IPS-18c (cell line): ENCODE measurements around the gene RBPMS2.
A peak's percentile ranks its signal among the peaks of the same experiment; 100 is the strongest.

Experiments
- H3K4me3 ChIP-seq: 2 replicates; pipeline ENCODE4 v1.7.0; 2013; ENCODE audit warnings: low read depth, mild to moderate bottlenecking, low read length, moderate library complexity; ENCODE audit not compliant: insufficient read depth
- H3K9me3 ChIP-seq: one replicate; pipeline ENCODE4 v1.6.1; 2013; ENCODE audit warnings: mild to moderate bottlenecking, low read length, moderate library complexity; ENCODE audit not compliant: control insufficient read depth, insufficient read depth

The RBPMS2 gene

DNA sequence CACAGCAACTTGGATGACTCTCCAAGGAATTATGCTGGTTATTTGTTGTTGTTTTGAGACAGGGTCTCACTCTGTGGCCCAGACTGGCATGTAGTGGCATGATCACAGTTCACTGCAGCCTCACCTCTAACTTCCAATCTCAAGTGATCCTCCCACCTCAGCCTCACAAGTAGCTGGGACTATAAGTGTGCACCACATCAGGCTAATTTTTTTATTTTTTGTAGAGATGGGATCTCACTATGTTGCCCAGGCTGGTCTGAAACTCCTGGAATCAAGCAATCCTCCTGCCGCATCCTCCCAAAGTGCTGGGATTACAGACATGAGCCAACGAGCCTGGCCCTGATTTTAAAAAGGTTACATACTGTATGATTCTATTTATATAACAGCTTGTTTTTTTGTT, 63.0 kb downstream of the RBPMS2 start:
- H3K9me3 ChIP-seq = no peaks in the 10 kb centered on the region
- H3K4me3 ChIP-seq = no peak overlapping the region

DNA sequence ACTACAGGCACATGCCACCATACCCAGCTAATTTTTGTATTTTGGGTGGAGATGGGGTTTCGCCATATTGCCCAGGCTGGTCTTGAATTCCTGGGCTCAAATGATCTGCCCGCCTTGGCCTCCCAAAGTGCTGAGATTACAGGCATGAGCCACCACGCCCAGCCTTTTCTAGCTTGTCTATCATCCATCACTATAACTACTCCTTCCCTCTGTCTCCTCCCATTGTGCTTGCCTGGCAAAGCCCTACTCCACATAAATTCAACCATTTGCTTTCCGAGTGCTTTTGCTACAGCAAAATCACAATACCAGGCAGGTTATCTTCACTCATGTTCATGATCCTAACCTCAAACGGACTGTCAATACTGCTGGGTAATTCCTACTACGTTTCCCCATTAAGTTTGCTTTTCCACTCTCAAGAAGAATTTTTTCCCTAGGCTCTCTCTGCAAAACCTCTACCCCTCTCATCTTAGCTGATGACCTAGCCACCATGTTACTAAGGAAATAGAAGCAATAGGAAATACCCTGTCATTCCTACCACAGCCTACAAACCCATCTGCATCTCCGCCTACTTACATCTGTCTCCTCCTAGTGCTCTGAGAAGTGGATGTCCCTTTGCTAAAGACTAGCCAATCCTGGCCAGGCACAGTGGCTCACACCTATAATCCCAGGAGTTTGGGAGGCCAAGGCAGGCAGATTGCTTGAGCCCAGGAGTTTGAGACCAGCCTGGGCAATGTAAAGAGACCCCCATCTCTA, 64.5 kb downstream of the RBPMS2 start:
- H3K9me3 ChIP-seq = no peaks in the 10 kb centered on the region

GRCh38 chr15:64706011-64706911, 69.1 kb downstream of the RBPMS2 start:
- no peaks in the 10 kb centered on the region for H3K9me3 ChIP-seq
- H3K4me3 ChIP-seq = no peak overlapping the region

More for the DNA sequence above, 64.5 kb downstream of the RBPMS2 start:
- no peak overlapping the region for H3K4me3 ChIP-seq

GRCh38 chr15:64705006-64705405, 70.4 kb downstream of the RBPMS2 start:
- no peak overlapping the region for H3K4me3 ChIP-seq
- no peaks in the 10 kb centered on the region for H3K9me3 ChIP-seq

GRCh38 chr15:64703632-64703959, 71.8 kb downstream of the RBPMS2 start:
- Histone ChIP-seq H3K9me3 (no peaks in the 10 kb centered on the region), H3K4me3 (no peak overlapping the region; the same call in 1 of the 2 replicates)

DNA sequence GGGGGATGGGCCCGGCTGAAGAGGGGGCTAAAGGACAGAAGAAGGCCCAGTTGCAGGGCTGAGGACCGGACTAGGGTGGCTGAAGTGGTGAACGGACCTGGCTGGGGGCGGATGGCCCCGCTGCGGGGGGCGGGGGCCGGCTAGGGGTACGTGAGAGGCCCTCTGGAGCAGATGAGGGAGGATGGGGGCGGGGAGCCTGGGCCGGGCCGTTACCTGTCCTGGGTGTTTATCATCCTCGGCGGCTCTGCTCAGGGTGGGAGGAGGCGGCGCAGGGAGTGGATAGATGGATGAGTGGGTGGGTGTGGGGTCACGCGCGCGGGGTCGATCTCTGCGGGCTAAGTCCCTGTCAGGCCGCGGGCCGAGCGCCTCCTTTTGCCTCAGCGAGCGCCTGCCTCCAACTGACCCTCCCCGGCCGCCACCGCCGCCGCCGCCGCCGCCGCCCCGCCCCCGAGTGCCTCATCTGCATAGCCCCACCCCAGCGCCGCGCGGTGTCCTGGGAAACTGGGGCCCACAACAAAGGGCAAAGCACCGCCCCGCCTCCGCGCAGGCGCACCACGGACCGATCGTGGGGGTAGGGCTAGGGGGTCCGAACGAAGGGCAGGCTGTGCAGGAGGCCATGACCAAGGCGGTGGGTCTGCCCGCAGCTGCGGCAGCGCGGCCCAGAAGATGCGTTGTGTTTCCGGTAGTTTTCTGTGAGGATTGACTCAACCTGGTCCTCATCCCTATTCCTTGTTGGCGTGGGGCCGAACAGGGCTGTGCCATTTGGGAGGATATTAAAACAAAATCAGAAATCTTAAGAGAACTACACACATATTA, 72.4 kb downstream of the RBPMS2 start:
- H3K9me3 ChIP-seq = no peaks in the 10 kb centered on the region
- peak overlapping the region; percentile 86 for H3K4me3 ChIP-seq

DNA sequence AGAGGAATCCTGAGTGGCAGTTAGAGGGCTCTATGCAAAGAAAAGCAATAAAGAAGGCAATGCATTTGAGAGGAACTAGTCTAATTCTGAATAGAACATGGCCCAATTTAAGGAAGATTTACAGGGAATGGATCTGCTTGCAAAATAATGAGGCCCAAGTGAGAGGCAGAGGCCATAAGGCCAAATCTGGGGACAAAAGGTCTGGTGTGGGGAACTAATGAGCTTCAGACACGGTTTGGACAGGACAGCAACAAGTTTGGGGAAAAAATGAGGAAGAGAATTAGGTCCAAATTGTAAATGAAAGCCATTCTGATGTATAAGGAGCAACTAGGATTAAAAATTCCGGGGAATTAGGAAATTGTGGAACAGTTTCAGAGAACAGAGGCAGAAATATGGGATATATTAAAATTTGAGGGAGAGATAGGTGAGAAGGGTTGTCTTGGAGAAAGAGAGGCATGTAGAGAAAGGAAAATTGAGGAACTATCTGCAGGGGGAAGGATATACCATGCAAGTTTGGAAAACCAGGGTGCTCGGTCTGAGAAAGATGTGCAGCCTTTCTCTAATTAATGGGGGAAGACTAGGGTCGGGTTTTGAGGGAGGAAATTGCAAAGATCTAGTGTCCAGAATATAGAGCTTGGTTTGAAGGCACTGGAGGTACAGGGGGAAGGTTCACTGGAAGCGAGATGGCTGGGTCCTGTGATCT, 73.8 kb downstream of the RBPMS2 start:
- H3K9me3 ChIP-seq = no peaks in the 10 kb centered on the region

DNA sequence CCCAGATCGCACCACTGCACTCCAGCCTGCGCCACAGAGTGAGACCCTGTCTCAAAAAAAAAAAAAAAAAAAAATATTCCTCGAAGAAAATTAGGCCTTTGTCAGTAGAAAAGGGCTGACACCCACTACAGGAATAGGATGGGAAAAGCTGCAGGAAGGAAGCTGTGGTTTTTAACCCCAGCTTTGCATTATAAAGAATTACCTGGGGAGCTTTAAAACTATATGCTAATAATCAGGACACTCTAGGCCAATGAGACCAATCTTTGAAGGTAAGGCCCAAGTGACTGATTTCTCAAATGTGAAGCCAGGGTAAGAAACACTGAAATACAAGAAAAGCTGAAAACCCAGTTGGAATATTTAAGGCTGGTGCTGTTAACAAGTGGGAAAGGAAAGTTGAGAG, 74.3 kb downstream of the RBPMS2 start:
- Histone ChIP-seq H3K9me3 (no peaks in the 10 kb centered on the region), H3K4me3 (peak overlapping the region; percentile 86)

More for the DNA sequence above, 73.8 kb downstream of the RBPMS2 start:
- peak overlapping the region; percentile 86 for H3K4me3 ChIP-seq

GRCh38 chr15:64699751-64700388, 75.5 kb downstream of the RBPMS2 start:
- Histone ChIP-seq H3K9me3 (no peaks in the 10 kb centered on the region), H3K4me3 (peak overlapping the region; percentile 37)

DNA sequence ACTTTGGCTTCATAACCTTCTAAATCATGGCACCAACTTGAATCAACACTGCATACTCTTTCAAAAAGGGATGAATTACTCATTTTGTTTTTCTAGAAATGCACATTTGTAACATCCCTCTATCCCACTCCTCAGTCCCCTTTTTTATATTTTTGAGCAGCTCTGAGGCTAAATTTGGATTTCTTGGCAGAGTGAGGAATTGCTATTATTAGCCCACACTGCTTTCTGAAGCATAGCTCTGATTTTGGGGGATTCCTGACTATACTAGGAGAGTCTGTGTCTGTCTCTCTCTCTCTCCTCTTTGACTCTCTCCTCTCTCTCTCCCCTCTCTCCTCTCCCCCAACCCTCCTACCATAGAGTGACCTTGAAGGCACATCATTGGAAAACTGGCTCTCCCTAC, 76.6 kb downstream of the RBPMS2 start:
- H3K4me3 ChIP-seq = no peak overlapping the region; the same call in 1 of the 2 replicates

DNA sequence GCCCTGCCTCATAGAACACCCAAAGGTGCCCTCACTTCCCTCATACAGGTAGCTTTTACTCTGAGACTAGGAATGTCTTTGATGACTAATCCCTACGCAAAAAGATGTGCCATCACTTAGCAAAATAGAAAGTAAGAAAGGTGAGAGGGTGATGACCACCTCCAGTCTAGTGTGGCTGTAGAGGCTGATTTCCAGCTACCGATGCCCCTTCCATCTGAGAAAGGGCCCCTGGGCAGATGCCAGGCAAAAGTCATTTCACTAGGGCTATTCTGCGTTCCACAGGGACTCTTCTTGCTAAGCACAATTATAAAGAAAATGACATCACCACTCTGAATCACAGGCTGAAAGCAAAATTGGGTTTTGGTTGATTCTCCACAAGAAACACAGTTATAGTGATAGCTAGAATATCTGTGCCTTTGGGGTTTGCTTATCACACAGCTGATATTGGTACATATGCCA, 77.4 kb downstream of the RBPMS2 start:
- H3K9me3 ChIP-seq = no peaks in the 10 kb centered on the region
- no peak overlapping the region for H3K4me3 ChIP-seq

More for the DNA sequence above, 76.6 kb downstream of the RBPMS2 start:
- no peaks in the 10 kb centered on the region for H3K9me3 ChIP-seq

DNA sequence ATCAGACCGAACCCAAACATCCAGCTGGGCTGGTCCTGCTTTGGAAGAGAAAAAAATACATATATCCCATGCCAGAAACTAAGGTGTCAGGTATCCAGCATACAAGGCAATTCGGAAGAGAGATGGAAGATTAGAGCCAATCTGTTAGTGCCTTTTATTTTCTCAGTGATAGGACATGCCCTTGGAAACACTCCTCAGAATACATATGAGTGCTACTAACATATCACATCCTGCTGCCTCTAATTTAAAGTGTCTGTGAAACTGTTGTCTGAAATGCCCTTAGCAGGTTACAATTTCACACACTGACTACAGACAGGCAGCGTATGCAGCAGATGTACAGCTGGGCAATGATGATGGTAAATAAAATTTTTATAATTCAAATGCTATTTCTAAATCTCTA, 78.9 kb downstream of the RBPMS2 start:
- H3K4me3 ChIP-seq = no peak overlapping the region

GRCh38 chr15:64695561-64695992, 79.8 kb downstream of the RBPMS2 start:
- no peaks in the 10 kb centered on the region for H3K9me3 ChIP-seq
- H3K4me3 ChIP-seq = no peak overlapping the region

More for the DNA sequence above, 78.9 kb downstream of the RBPMS2 start:
- no peaks in the 10 kb centered on the region for H3K9me3 ChIP-seq

- no peak overlapping the region for H3K4me3 ChIP-seq
Measured at GRCh38 chr15:64694816-64695215, 80.6 kb downstream of the RBPMS2 start.

GRCh38 chr15:64693134-64693533, 82.3 kb downstream of the RBPMS2 start:
- Histone ChIP-seq H3K9me3 (no peaks in the 10 kb centered on the region), H3K4me3 (no peak overlapping the region)

More at GRCh38 chr15:64694816-64695215, 80.6 kb downstream of the RBPMS2 start:
- no peaks in the 10 kb centered on the region for H3K9me3 ChIP-seq

- no peaks in the 10 kb centered on the region for H3K9me3 ChIP-seq
- no peak overlapping the region for H3K4me3 ChIP-seq
Measured at GRCh38 chr15:64691896-64692565, 83.4 kb downstream of the RBPMS2 start.
